NCI-H2107 treated with DMSO at 0.1 percent for 48 hours (cell line): ENCODE results near the gene PSMA6.

Experiments
- DNase-seq: peaks from one replicate; lab custom pipeline; 2025; ENCODE audit not compliant: unreplicated experiment; lab: John Stamatoyannopoulos, UW

The PSMA6 gene

DNA sequence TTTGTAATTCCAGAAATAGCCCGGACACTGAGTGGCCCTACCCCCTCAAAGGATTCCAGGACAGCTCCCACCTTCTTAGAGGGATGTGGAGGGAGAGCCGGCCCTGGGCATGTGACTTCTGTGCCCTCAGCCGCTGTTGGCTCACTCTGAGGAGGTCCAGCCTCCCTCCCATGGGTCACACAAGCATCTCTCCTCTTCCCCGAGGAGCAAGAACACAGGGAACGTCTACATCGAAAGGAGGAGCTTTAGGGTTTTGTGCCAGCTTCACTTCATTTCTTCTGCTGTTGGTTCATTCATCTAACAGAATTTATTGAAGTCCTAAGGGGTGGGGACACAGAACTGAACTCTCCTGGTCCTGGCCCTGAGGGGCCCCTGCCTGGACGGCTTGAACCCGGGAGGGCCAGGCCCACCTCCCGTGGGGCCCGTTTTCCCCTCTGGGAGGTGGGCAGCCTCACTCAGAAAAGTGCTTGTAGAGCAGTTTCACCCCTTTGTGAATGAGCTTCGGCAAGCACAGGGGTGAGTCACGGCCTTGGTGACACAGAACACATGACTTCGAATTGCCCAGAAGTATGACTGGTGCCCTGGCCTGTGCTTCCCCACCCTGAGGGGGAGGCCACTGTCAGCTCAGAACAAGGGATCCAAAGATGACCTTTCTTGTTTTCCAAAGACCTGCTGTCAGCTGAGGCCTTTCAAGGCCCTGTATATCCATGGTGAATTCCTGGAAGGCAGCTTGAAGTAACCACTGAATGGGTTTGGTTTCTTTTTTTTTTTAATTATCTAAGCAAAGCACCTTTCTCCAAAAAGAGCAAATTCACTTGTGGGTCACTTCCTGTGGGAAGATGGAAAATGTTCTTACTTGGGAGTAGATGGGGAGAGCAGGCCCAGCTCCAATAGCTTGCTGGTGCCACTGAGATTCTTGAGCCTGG, 73.2 kb downstream of the PSMA6 start:
- DNase-seq: no peak

DNA sequence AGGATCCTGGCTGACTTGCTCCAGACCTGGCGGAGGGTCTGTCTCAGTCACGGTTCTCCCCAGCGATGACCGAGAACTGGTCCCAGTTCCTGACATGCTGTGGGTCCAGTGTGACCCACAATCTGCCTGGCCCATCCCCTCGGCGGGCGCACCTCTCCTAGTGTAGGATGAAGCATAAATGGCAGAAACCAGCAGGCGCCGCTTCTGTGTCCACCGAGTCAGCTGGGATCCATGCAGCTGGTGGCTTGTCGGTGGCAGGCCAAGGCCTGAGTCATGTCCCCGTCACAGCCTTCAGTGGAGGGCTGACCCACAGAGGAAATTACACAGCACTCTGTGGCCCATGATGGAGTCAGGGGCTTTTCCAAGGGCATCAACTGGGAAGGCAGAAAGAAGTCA, 73.9 kb downstream of the PSMA6 start:
- DNase-seq: no peak

DNA sequence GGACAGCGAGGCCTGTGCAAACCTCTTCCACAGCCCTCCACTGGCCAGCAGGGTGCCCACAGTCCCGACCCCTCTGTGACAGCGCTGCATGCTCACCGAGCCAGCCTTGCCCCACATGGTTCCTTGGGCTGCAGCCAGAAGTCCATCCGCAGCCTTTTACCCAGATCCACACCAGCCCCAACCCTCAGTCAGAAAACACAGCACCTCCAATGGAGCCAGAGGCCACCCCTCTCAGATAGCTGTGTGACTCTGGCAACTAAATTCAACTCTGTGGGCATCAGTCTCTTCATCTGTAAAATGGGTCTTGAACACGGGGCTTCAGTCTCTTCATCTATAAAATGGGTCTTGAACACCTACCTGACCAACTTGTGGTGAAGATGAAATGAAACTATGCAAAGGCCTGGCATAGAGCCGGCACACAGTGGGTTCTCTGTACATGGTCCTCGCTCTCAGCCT, 74.4 kb downstream of the PSMA6 start:
- no peak for DNase-seq

DNA sequence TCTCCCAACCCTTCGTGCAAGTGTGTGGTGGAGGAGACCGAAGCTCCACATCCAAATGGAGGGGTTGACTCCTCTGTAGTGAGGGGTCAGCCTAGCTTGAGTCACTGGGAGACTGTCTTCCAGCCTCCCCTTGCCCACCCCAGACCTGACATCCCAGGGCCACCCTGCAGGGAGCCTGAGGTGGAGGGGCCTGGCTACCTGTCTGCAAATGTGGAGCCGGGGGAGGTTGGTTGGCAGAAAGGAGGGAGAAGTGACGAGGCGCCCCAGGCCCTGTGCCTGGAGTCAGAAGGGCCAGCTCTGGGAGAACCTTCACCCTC, 74.8 kb downstream of the PSMA6 start:
- no peak for DNase-seq
